GM20000 (cell line): ENCODE results near the gene CCDC134.

ENCODE experiments used
- DNase-seq: peaks from one replicate; pipeline ENCODE4 v3.0.0; 2012; ENCODE audit warnings: low spot score
- CTCF ChIP-seq: IDR thresholded peaks from 2 replicates; pipeline ENCODE4 v1.5.1; 2012; ENCODE audit warnings: mild to moderate bottlenecking, control low read depth; ENCODE audit errors: extremely low read depth, missing control alignments

CCDC134 gene

GRCh38 chr22:41825376-41825775 is 24.9 kb downstream of the CCDC134 start:
- no peak for DNase-seq
- TF ChIP-seq CTCF = no peak

GRCh38 chr22:41826021-41826420 is 25.5 kb downstream of the CCDC134 start:
- TF ChIP-seq CTCF = no peak
- no peak for DNase-seq

- DNase-seq = no peak
- TF ChIP-seq CTCF = no peak
Observed at GRCh38 chr22:41826430-41827383, 26.2 kb downstream of the CCDC134 start.

GRCh38 chr22:41827671-41828070 is 27.2 kb downstream of the CCDC134 start:
- DNase-seq = no peak
- TF ChIP-seq CTCF = no peak

GRCh38 chr22:41828516-41828915 is 28.0 kb downstream of the CCDC134 start:
- DNase-seq = no peak
- no peak for TF ChIP-seq CTCF

- no peak for TF ChIP-seq CTCF
- no peak for DNase-seq
Observed at GRCh38 chr22:41830174-41830573, 29.7 kb downstream of the CCDC134 start.

GRCh38 chr22:41831383-41831782 is 30.9 kb downstream of the CCDC134 start:
- DNase-seq = peak; percentile 36
- TF ChIP-seq CTCF = no peak
